Umbilical cord (tissue), 2 donors: ENCODE measurements around the gene PEF1. TPM values are rescaled to one million over a fixed set of nuclear protein-coding genes. Genes with fewer than 3 reads are reported as not detected.

ENCODE experiments used
- DNase-seq: peaks from one replicate; pipeline ENCODE4 v3.0.0-alpha.2; 2015; ENCODE audit warnings: low spot score
- total RNA-seq: library from RNA; depleted of rRNA; stranded (reverse); fragments of >200 nt; gene quantifications from one replicate; pipeline ENCODE4 v1.2.3, GENCODE V29; 2014; ENCODE audit warnings: low replicate concordance; ENCODE audit not compliant: insufficient read depth

PEF1 gene
- total RNA-seq, 1 donor from 2014 or later, result 57.3 TPM

GRCh38 chr1:31671561-31672201 is 27.0 kb upstream of the PEF1 start:
- DNase-seq, result no peak

- no peak for DNase-seq
Observed at GRCh38 chr1:31671147-31671546, 26.5 kb upstream of the PEF1 start.

GRCh38 chr1:31670593-31670964 is 25.9 kb upstream of the PEF1 start:
- no peak for DNase-seq

- DNase-seq, result peak; percentile 91
Observed at GRCh38 chr1:31669786-31670592, 25.3 kb upstream of the PEF1 start.

GRCh38 chr1:31669433-31669785 is 24.7 kb upstream of the PEF1 start:
- DNase-seq, result no peak

GRCh38 chr1:31668303-31668883 is 23.7 kb upstream of the PEF1 start:
- DNase-seq, result no peak

GRCh38 chr1:31667065-31667785 is 22.5 kb upstream of the PEF1 start:
- no peak for DNase-seq

- peak; percentile 74 for DNase-seq
Observed at GRCh38 chr1:31666263-31666963, 21.7 kb upstream of the PEF1 start.

GRCh38 chr1:31665234-31665878 is 20.7 kb upstream of the PEF1 start:
- peak; percentile 43 for DNase-seq

- DNase-seq, result no peak
Observed at GRCh38 chr1:31664528-31664927, 19.9 kb upstream of the PEF1 start.

GRCh38 chr1:31663622-31664452 is 19.2 kb upstream of the PEF1 start:
- peak; percentile 56 for DNase-seq

- DNase-seq, result no peak
Observed at GRCh38 chr1:31662463-31662862, 17.8 kb upstream of the PEF1 start.

GRCh38 chr1:31661856-31662255 is 17.2 kb upstream of the PEF1 start:
- peak; percentile 57 for DNase-seq

- DNase-seq, result no peak
Observed at GRCh38 chr1:31660871-31661455, 16.3 kb upstream of the PEF1 start.

- no peak for DNase-seq
Observed at GRCh38 chr1:31659889-31660288, 15.2 kb upstream of the PEF1 start.

GRCh38 chr1:31658721-31659120 is 14.0 kb upstream of the PEF1 start:
- peak; percentile 65 for DNase-seq

GRCh38 chr1:31657972-31658510 is 13.4 kb upstream of the PEF1 start:
- DNase-seq, result no peak

GRCh38 chr1:31657020-31657804 is 12.5 kb upstream of the PEF1 start:
- no peak for DNase-seq

- DNase-seq, result no peak
Observed at GRCh38 chr1:31655756-31656155, 11.1 kb upstream of the PEF1 start.
